Activated CD4-positive, alpha-beta T cell treated with anti-CD3 and anti-CD28 coated beads for 4 hours (primary cell): ENCODE data around the gene AFF3.

Experiments
- DNase-seq, 2 donors: peaks; one replicate each; pipeline ENCODE4 v3.0.0-alpha.2; 2020

The AFF3 gene

DNA sequence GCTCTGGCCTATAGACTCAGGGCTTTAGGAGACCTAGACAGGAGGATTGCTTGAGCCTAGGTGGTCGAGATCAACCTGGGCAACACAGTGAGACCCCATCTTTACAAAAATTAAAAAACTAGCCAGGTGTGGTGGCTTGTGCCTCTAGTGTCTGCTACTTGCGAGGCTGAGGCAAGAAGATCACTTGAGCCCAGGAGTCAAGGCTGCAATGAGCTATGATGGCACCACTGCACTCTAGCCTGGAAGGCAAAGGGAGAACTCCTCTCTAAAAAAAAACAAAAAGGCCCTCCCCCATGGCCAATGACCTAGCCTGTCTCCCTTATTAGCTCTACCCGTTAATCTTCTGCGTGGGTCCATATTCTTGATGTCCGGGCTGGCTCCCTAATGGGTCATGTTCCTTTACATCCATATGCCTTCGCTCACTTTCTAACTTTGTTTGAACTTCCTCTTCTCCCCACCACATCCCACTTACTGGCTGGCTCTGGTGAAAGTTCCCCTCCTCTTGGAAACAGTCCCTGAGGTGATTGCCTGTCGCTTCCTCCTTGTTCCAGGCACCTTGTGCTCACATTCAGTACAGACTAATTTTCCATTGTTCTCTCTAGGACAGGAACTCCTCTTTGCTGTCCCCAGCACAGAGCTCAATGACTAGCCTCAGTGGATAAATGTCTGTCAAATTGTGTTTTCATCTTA is 103.0 kb downstream of the AFF3 start:
- no peak for DNase-seq

DNA sequence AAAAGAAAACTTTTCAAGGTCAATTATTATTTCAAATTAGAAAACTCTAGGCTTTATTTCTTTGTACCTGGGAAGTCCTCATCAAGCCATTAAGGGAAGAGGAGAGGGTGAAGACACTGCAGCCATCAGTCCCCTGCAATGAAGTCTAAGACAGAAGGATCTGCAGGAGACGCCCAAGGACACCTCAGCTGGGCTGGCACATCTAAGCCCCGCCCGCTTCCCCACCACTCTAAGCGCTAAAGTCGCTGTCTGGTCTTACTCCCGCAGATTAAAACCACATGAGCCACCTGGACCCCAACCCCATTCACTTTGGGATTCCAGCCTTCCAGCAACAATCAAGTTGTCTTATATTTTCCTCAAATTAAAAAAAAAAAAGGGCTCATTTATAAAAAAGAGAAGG is 104.4 kb downstream of the AFF3 start:
- DNase-seq: no peak

DNA sequence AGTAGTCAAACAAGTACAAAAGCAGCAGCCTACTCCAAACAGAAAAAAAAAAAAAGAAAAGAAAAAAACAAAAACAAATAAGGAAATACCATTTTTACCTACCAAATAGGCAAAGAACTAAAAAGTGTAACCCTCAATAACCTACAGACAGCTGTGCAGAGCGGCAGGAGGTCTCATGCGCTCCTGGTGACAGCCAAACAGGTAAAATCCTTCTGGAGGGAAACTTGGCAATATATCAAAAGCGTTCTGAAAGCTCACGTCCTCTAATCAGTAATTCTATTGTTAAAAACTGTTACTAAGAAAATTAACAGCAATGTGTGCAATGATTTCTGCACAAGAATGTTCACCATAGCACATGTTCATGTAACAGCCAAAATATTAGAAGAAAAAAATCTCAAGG is 105.6 kb downstream of the AFF3 start:
- DNase-seq: no peak

DNA sequence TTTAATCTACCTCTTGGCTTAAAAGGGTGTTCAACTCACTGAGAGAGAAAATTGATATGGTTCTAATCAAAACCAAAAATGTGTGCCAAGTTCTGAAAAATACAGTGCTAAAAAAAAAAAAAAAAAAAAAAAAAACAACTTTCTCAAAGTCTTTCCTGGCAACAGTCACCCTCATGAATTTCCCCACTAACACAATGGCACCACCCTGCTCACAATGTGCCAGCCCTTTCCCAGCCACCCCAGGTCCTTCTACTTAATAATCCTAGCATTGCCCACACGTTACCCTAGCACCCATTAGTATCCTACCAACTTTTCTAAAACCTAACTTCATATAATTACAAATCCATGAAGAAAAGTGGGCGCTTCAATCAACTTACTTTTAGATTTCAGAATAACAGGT is 106.4 kb downstream of the AFF3 start:
- DNase-seq: no peak

DNA sequence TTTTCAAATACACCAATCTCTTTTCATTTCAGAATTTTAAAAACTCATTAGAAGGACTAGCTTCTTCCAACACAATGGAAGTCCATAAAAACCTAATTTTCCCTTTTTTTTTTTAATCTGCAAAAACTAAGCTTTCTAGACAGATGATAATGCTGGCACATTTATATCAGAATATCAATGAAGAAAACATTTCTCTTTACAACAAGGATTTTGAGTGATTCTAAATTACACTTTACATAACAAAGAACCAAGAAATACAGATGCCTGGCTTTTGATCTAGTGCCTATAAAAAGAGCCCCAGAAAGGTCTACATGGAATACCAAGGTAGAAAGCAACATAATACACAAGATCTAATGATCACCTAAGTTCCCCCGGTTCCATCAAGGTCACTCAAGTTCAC is 108.0 kb downstream of the AFF3 start:
- DNase-seq: no peak

DNA sequence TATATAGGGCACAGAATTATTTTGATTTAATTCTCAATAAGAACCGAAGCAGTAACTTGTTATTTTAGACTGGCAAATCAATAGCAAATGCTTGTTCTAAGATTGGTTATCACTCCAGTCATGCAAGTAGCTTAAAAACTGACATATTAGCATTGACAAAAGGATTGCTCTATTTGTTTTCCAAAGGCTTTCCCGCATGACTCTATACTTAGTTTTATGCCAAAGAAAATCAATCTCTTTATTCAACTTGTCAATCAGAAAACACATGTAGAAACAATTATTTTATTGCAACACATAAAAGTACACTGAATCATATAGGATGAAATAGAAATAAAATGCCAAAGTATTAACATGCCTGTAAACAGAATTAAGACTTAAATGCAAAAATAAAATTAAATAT is 108.4 kb downstream of the AFF3 start:
- no peak for DNase-seq

DNA sequence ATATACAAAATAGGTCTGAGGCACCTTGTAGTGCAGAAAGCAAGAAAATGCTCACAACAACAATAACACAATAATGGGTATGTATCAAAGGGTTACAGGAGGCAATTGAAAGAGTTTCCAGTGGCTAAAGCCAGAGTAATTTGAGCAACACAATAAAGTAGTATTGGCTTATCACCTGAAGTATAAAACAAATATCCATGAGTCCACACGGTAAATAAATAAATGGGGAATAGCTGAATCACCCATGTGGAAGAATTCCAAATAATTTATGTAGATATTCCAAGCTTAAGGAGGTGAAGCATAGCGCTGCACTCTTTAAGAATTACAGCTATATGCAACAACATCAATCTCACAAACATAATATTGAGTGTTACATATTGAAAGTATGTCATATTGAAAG is 110.8 kb downstream of the AFF3 start:
- no peak for DNase-seq

DNA sequence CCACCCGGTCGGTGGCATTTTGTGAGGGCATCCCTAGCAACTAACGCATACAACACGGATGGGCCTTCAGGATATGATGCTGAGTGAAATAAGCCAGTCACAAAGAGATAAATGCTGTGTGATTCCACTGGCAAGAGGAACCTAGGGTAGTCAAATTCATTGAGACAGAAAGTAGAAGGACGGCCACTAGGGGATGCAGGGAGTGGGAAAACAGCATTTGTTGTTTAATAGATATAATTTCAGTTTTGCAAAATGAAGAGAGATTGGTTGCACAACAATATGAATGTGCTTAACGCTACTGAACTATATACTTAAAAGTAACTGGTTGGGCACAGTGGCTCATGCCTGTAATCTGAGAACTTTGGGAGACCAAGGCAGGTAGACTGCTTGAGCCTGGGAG is 112.9 kb downstream of the AFF3 start:
- DNase-seq: no peak

DNA sequence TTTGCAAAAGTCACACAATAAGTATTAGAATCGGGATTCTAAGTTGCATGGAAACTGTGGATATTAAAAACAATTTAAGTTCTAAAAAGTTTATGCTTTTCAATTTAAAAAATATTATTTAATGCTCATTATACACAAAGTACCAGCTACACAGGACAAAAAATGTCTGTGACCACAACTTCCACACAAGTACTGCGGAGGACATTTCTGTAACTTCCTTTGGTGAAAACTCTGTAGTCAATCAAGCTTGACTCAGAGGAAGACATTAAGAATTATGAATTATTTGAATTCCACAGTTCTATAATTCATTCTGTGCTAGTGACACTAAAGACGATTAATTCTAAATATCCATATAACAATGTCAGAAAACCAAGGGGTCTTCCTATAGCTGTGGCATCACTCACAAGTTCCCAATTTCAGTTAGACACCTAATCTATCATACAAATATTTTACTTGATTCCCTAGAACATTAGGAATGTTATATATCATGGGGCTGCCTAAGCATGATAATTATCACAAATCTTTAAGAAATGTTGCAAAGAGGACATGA is 120.5 kb downstream of the AFF3 start:
- DNase-seq: no peak

DNA sequence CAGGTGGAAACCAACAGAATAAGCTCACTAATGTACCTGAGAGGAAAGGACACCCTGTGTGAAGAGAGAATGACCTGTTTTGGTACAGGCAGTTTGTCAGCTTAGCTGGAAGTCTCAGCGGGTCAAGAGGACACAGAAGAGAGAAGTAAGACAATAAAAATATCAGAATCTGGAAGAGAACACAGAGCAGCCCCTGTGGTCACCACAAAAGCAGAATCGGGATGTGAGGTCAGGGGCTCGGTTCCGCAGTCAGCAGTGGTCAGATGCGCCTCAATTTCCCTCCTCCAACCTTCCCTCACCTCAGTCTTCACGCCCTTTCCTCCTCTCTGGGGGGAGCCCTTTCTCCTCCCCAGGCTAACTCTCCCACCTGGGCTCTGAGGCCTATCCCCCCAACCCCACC is 122.9 kb downstream of the AFF3 start:
- no peak for DNase-seq

DNA sequence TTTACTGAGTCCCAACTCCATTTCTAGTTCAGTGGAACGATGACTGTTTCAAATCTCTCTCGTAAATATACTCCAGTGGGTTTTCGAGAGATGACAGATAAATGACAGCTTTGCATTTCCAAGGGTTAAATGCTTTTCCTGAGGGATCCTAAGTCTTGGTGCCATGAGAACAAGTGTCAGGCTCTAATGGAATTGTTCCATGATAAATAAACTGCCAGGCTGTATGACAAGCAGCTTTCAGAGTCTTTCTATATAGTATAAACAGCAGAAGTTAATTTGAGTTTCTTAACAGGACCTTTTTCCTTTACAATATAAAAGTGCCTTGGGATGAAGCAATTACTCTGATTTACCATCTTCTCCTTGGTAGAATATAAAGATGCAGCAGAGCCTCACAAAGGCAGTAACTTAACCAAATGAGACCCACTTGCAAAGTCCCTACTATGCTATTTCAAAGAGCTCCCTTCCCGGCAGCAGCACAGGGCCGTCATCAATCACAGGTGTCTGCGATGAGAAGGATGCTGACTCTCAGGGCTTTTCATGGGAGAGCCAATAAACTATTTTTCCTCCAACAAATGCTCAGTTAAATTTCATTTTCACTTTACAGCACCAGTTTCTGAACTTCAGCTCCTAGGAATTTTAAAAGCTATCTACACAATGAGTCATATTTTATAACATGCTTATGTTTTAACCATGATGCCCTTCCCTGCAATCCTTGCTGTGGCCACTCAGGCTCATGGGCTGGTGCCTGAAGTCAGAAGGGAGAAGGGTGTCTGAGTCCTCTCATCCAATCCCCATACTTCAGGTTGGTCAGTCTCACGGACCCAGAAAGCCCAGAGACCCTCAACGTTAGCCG is 123.8 kb downstream of the AFF3 start:
- no peak for DNase-seq

DNA sequence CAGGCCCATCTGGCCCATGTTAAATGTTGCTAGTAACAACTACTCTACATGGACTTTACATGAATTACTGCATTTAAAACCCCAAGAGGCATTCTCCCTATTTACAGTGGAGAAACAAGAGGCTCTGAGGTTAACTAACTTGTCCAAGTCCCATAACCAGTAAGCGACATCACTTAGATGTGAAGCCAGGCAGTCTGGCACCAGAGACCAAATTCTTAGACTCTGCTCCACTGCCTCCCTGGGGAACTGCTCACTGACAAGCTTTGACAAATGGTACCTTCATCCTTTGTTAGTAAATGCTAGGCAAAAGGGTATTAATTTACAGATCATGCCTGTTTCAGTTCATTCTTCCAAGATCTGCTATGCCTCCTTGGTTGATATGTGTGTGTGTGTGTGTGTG is 124.8 kb downstream of the AFF3 start:
- DNase-seq: no peak

DNA sequence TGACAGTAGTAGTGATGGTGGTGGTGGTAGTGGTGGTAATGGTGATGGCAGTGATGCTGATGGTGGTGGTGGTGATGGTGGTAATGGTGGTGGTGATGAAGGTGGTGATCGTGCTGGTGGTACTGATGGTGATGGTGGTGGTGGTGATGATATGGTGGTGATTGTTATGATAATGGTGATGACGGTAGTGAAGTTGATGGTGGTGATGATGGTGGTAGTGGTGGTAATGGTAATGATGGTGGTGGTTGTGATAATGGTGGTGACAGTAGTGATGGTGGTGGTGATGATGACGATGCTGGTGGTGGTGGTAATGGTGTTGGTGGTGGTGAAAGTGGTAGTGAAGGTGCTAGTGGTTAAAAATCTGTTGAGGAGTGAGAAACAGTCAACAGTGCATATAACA is 125.6 kb downstream of the AFF3 start:
- no peak for DNase-seq

DNA sequence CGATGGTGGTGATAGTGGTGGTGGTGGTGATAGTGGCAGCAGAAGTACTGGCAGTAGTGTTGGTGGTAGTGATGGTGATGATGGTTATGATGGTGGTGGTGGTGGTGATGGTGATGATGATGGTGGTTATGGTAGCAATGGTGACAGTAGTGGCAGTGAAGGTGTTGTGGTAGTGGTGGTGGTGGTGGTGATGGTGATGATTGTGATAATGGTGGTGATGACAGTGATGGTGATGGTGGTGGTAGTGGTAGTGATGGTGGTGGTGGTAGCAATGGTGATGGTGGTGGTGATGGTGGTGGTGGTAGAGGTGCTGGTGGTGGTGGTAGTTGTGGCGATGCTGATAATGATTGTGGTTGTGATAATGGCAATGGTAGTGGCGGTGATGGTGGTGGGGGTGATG is 126.5 kb downstream of the AFF3 start:
- no peak for DNase-seq

DNA sequence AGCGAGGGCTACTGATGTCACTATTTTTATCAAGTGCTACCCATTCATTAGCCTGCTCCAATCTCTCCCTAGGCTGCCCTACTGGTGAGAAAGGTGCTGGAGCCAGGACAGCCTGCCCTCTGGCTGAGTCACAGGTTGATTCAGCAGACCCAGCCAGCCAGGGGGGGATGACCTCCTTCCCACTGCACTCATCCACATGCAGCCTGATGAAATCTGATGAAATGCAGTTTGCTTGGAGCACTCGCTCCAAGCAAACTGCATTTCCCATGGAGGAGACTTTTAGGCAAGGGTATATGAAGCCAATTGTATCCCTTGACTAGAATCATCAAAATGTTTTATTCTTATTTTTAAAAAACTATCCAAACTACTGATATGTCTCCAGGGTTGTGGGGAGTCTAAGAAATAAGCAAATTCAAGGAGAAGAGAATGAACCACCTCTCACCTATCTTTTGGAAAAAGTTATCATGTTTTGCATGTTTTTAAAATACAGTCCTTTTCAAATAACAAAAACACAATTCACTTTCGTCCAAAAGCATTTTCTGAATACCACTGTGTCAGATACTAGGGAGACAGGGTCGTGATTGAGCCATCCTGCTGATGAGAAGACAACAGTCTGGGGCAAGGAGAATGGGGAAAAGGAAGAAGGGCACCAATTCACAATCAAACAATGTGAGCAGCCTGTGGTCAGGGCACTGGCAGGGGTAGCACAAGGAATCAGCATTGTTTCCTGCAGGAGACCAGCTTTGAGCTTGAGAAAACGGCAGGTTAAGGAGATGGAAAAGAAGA is 128.3 kb downstream of the AFF3 start:
- no peak for DNase-seq

DNA sequence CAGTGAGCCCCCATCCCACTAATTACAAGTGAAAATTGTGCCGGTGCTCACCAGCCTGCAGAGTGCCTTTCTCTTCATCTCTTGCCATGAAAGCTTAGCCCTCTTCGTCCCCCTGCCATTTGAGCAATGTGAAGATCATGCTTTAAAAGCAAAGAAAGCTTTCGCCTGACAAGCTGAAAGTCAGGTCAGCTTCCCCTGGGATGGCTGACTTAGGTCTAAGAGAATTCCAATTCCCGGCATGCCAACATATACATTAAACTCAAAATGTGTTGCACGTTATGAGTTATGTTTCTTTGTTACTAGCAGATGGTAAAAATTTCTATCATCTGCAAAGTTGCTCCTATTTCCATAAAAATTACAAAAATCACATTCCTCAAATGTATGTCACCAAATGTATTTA is 129.8 kb downstream of the AFF3 start:
- no peak for DNase-seq

DNA sequence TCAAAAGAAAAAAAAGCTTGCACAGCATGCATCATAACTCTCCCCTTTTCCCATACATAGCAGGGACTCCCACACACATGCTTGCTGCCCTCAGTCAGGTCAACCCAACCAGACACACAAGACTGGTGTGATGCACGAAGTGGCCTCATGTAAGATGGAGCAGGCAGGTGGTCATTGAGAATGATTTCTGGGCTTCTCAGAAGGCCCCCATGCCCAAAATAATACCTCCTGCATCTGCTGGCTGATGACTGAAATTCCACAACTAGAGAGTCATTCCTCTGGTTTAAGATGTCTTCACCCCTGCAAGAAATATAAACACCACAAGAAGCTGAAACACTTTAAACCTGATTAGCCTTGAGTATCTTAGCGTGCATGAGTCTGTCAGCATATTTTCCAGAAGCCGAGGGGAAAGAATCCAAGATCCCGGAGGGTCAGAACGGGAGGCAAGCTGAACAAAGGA is 131.1 kb downstream of the AFF3 start:
- DNase-seq: no peak

DNA sequence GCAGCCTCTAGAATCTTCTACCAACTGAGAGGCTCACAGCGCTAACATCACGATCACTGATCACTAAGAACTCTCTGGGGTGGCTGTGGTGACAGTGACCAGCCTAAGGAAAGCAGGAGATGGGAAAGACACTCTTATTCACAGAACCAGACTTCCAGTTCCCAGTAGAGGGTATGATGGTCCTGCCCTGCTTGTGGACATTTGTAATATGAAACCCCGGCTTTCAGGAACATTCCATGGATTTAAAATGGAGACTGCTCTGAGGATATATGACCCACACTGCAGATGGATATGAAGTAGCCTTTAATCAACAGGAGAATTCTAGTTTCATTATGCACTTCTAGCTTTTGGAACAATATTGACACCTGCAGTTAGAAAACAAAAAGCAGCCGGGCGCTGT is 131.8 kb downstream of the AFF3 start:
- no peak for DNase-seq

DNA sequence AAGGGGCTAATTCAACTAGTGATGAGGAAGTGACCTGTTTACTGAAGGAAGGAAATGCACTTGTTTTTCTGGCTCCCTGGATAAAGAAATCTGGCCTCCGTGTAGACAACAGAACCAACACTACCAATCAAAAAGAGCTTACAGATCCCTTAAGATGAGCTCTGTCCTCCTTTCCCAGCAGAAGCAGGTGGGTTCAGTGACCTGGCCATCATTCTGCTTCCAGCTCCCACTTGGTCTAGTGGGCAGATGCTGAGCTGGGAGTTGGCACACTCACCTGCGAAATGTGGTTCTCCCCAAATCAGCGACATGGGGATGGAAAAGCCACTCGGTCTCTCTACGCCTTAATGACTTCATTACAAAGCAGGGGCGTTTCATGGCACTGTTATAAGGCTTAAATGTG is 132.6 kb downstream of the AFF3 start:
- DNase-seq: no peak

DNA sequence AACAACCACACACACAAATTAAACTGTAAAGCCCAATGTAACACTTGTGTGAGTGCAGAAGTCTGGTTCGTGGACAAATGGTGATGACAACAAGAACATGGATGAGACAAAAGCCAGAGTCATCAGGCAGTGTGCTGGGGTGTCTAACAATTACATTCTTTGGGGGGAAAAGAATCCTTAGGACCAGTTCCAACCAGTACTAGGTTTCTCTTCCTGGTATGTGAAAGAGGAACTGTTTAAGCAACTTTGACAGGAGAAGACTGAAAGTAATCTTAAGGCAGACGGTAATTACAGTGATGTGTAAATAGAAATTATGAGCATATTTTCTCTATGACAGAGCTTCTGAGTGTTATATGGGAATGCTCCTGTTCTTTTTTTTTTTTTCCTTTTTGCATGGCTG is 133.4 kb downstream of the AFF3 start:
- DNase-seq: no peak

DNA sequence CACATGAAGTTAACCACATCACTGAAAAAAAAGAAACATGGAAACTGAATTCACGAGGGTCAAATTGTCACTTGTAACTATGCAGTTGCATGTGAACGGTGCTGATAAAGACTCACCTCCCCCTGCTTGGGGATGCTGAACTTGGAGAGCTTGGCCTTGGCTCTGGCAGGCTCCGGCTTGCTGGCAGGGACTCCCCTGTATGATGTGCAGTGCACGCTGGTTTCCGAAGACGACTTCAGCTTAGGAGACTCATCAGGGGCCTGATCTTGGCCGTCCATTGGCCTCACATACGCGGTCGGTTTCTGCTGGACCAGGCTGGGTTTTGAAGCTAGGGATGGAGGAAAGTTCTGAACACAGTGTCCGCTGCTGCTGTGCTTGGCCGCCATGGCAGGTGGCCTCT is 135.9 kb downstream of the AFF3 start:
- no peak for DNase-seq

DNA sequence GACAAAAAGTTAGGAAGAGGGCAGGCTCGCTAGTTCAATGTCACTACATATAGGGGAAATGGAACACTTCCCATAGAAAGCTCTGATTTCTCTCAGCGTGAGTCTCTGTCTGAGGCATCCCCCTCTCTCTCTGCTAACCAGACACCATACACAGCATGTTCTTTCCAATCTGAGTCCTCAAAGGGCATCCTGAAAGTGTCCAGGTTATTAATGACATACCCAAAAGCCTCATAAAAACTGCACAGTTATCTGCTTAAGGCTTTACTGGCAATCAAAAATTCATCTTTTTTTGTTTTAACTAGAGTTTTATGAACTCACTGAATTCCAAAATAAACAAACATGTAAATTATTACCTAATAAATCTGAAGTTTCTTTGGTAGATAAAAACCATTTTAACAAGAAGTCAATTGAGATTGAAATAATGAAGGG is 137.4 kb downstream of the AFF3 start:
- DNase-seq: no peak

DNA sequence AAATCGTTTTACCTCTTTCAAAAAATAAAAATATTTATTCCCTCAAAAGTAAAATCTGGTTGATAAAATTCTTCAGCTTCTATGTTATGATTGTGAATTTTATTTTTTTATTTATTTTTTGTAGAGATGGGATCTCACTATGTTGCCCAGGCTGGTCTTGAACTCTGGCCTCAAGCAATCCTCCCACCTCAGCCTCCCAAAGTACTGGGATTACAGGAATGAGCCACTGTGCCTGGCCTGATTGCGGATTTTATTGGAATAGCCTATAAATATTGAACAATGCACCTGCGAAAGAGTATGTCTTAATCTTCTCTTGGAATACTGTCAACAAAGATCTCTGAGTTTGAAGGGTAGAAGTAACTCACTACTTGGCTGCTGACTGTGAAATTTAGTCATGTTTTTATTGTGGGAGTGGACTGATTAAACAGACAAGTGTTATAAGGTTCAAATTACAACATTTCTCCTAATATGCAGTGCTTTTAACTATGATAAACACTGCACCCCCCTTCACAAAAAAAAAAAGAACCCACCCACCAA is 138.0 kb downstream of the AFF3 start:
- DNase-seq: no peak
